Measurements from ENCODE around the gene TEN1. TPM values are rescaled to one million over a fixed set of nuclear protein-coding genes. Genes with fewer than 3 reads are reported as not detected.

TEN1 gene
- total RNA-seq, 1 donor from 2014 or later, result 5.9 TPM

- Histone ChIP-seq H3K9ac (no peak overlapping the region), H3K79me2 (ENCODE audit: low read depth) (peaks cover 26% of the 10 kb centered on the region), H2AFZ (replicated peaks) (no peak overlapping the region), H3K4me1 (peaks cover 14% of the 10 kb centered on the region), H3F3A (ENCODE audit: low read depth) (peaks cover 46% of the 10 kb centered on the region), H3K36me3 (no peaks in the 10 kb centered on the region), H3K27ac (no peak overlapping the region), H3K9me3 (ENCODE audit: low read depth) (no peaks in the 10 kb centered on the region), H4K20me1 (ENCODE audit: low read depth) (no peaks in the 10 kb centered on the region), H3K4me2 (no peak overlapping the region), H3K4me3 (no peak overlapping the region), H3K27me3 (no peaks in the 10 kb centered on the region)
- Mint-ChIP-seq H3K27ac (peak overlapping the region; percentile 61), H3K36me3 (peaks cover 5% of the 10 kb centered on the region), H3K4me3 (peak overlapping the region; percentile 95), H3K9me3 (no peaks in the 10 kb centered on the region), H3K27me3 (ENCODE audit: insufficient read depth, low read depth) (peaks cover 2% of the 10 kb centered on the region), H3K4me1 (peaks cover 39% of the 10 kb centered on the region)
- DNase-seq (ENCODE audit: low spot score), result no peak
- TF ChIP-seq EZH2phosphoT487 (IDR thresholded peaks at IDR 0.05) (no peak), EZH2 (IDR thresholded peaks at IDR 0.05) (no peak), CTCF (IDR thresholded peaks at IDR 0.05) (no peak)
These were observed 2.1 kb downstream of the TEN1 start for GRCh38 chr17:75981019-75981615.

- Histone ChIP-seq H3F3A (ENCODE audit: low read depth) (peaks cover 37% of the 10 kb centered on the region), H3K4me2 (peak overlapping the region; percentile 40), H3K4me1 (peaks cover 14% of the 10 kb centered on the region), H3K36me3 (no peaks in the 10 kb centered on the region), H3K27ac (no peak overlapping the region), H2AFZ (replicated peaks) (no peak overlapping the region), H3K9ac (no peak overlapping the region), H3K9me3 (ENCODE audit: low read depth) (no peaks in the 10 kb centered on the region), H3K4me3 (no peak overlapping the region), H4K20me1 (ENCODE audit: low read depth) (no peaks in the 10 kb centered on the region), H3K27me3 (no peaks in the 10 kb centered on the region), H3K79me2 (ENCODE audit: low read depth) (peaks cover 10% of the 10 kb centered on the region)
- TF ChIP-seq CTCF (IDR thresholded peaks at IDR 0.05) (no peak), EZH2phosphoT487 (IDR thresholded peaks at IDR 0.05) (no peak), EZH2 (IDR thresholded peaks at IDR 0.05) (no peak)
- H3K4me3 Mint-ChIP-seq, result peak overlapping the region; percentile 40
- no peak for DNase-seq (ENCODE audit: low spot score)
- peaks cover 22% of the 10 kb centered on the region for H3K4me1 Mint-ChIP-seq
- H3K9me3 Mint-ChIP-seq, result no peaks in the 10 kb centered on the region
- no peaks in the 10 kb centered on the region for H3K36me3 Mint-ChIP-seq
- peak overlapping the region; percentile 21 for H3K27ac Mint-ChIP-seq
- peaks cover 2% of the 10 kb centered on the region for H3K27me3 Mint-ChIP-seq (ENCODE audit: insufficient read depth, low read depth)
These were observed 4.6 kb downstream of the TEN1 start for GRCh38 chr17:75983501-75984181.

GRCh38 chr17:75985986-75986385 lies 6.9 kb downstream of the TEN1 start:
- H3K27ac Mint-ChIP-seq, result no peak overlapping the region
- Histone ChIP-seq H3K4me2 (no peak overlapping the region), H3K4me3 (no peak overlapping the region), H3K36me3 (no peaks in the 10 kb centered on the region), H3K9ac (no peak overlapping the region), H3F3A (ENCODE audit: low read depth) (peaks cover 14% of the 10 kb centered on the region), H3K4me1 (peaks cover 8% of the 10 kb centered on the region), H4K20me1 (ENCODE audit: low read depth) (no peaks in the 10 kb centered on the region), H3K9me3 (ENCODE audit: low read depth) (no peaks in the 10 kb centered on the region), H3K27ac (no peak overlapping the region), H2AFZ (replicated peaks) (no peak overlapping the region), H3K79me2 (ENCODE audit: low read depth) (peaks cover 2% of the 10 kb centered on the region), H3K27me3 (no peaks in the 10 kb centered on the region)
- peaks cover 2% of the 10 kb centered on the region for H3K27me3 Mint-ChIP-seq (ENCODE audit: insufficient read depth, low read depth)
- H3K36me3 Mint-ChIP-seq, result no peaks in the 10 kb centered on the region
- TF ChIP-seq CTCF (IDR thresholded peaks at IDR 0.05) (no peak), EZH2 (IDR thresholded peaks at IDR 0.05) (no peak), EZH2phosphoT487 (IDR thresholded peaks at IDR 0.05) (no peak)
- H3K4me1 Mint-ChIP-seq, result peaks cover 12% of the 10 kb centered on the region
- no peak overlapping the region for H3K4me3 Mint-ChIP-seq
- H3K9me3 Mint-ChIP-seq, result no peaks in the 10 kb centered on the region
- DNase-seq (ENCODE audit: low spot score), result no peak

Measured in neural progenitor cell (in vitro differentiated cells).